Measurements from ENCODE around the gene BCL2L1.

The BCL2L1 gene

DNA sequence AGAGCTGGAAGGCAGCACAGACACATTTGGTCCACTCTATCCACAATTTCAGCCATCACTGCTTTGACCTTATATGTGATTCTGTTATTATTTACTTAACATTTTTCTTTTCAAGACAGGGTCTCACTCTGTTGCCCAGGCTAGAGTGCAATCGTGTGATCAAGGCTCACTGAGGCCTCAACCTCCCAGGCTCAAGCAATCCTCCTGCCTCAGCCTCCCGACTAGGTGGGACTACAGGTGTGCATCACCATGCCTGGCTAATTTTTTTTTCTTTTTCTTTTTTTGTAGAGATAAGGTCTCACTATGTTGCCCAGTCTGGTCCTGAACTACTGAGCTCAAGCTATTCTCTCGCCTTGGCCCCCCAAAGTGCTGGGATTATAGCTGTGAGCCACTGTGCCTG is 40.3 kb downstream of the BCL2L1 start:
- H3K27ac Mint-ChIP-seq = peak overlapping the region; percentile 89
- no peak for ATAC-seq (replicated peaks)
- H3K36me3 Mint-ChIP-seq = peaks cover 62 to 84% of the 10 kb centered on the region in 2 donors
- no peak for DNase-seq
- peaks cover 67 to 95% of the 10 kb centered on the region in 2 donors for H3K4me1 Mint-ChIP-seq
- no peaks in the 10 kb centered on the region for H3K27me3 Mint-ChIP-seq
- H3K4me3 Mint-ChIP-seq = no peak overlapping the region
- no peaks in the 10 kb centered on the region for H3K9me3 Mint-ChIP-seq

- Mint-ChIP-seq H3K36me3 (peaks cover 58 to 81% of the 10 kb centered on the region in 2 donors), H3K4me1 (peaks cover 64 to 95% of the 10 kb centered on the region in 2 donors), H3K27ac (peak overlapping the region; percentile 89), H3K4me3 (no peak overlapping the region), H3K27me3 (no peaks in the 10 kb centered on the region), H3K9me3 (no peaks in the 10 kb centered on the region)
- no peak for ATAC-seq (replicated peaks)
- no peak for DNase-seq
These were observed 40.9 kb downstream of the BCL2L1 start for GRCh38 chr20:31681769-31682168.

- Mint-ChIP-seq H3K4me1 (peaks cover 65 to 95% of the 10 kb centered on the region in 2 donors), H3K27ac (peak overlapping the region; percentile 89), H3K9me3 (no peaks in the 10 kb centered on the region), H3K27me3 (no peaks in the 10 kb centered on the region), H3K36me3 (peaks cover 58 to 81% of the 10 kb centered on the region in 2 donors), H3K4me3 (no peak overlapping the region)
- ATAC-seq (replicated peaks) (no peak), DNase-seq (no peak)
These were observed 41.4 kb downstream of the BCL2L1 start for GRCh38 chr20:31681128-31681727.

DNA sequence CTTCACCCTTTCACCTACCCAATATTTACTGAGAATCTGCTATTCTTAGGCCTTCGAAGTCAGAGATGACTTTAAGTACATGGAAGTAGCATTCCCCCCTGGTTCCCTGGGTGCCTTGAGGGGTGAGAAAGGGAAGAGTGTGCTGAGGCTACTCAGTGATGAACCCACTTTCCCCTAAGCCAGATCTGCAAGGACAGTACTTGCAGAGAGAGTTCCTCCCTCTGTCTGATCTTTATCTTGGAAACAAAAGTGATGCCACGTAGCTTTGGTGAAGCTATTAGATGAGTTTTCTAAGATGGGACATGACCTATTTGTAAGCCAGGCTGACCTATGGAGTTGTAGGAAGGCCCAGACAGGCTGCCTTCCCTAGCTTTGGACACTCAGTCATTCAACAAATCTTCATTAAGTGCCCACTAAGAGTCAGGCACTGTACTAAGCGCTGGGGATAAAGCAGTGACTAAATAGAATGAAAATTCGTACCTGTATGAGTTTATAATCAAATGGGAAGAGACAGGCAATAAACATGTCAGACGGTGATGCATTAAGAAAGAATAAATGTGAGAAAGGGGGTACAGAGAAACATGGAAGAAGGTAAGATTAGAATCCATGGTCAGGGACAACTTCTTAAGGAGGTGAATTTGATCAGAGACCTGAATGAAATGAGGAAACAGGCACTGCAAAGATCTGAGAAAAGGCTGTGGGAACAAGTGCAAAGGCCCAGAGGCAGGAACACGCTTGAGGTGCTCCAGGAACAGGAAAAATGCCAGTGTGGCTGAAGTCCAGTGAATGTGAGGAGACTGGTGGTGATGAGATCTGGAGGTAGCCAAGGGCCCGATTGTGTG is 42.2 kb downstream of the BCL2L1 start:
- H3K9me3 Mint-ChIP-seq = no peaks in the 10 kb centered on the region
- peak overlapping the region; percentile 89 for H3K27ac Mint-ChIP-seq
- no peak for ATAC-seq (replicated peaks)
- no peak for DNase-seq
- H3K4me3 Mint-ChIP-seq = no peak overlapping the region
- H3K4me1 Mint-ChIP-seq = peaks cover 66 to 95% of the 10 kb centered on the region in 2 donors
- peaks cover 55 to 80% of the 10 kb centered on the region in 2 donors for H3K36me3 Mint-ChIP-seq
- H3K27me3 Mint-ChIP-seq = no peaks in the 10 kb centered on the region

DNA sequence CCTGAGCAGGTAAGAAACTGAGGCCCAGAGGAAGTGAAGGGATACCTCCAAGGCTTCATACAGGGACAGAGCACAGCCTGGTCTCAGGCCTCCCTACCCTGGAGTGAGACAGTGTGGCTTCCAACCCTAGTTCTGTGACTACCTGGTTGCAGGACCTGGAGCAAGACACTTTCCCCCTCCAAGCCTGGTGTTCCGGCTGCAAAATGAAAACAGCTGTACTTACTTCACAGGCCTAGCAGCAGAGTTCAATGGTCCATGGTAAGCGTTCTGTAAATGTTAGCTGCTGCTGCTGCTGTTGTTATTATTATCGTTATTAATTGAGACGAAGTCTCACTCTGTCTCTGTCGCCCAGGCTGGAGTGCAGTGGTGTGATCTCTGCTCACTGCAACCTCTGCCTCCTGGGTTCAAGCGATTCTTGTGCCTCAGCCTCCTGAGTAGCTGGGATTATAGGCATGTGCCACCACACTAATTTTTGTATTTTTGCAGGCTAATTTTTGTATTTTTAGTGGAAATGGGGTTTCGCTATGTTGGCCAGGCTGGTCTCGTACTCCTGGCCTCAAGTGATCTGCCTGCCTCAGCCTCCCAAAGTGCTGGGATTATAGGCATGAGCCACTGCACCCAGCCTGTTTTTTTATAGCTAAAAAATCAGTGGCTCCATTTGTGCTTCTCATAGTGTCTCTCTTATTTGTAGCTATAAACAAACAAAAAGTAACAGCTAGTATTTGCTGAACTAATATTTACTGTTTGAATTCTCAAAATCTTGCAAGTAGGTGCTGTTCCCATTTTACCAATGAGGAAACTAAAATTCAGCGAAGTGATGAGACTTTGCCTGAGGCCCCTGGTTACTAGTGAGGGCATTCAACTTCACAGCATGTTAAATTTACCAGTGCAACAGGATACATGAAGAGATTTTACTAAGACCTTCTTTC is 43.0 kb downstream of the BCL2L1 start:
- ATAC-seq (replicated peaks) = no peak
- Mint-ChIP-seq H3K4me3 (peak overlapping the region in 1 of 2 donors; percentile 41), H3K4me1 (peaks cover 69 to 95% of the 10 kb centered on the region in 2 donors), H3K9me3 (no peaks in the 10 kb centered on the region), H3K36me3 (peaks cover 61 to 82% of the 10 kb centered on the region in 2 donors), H3K27me3 (no peaks in the 10 kb centered on the region), H3K27ac (peak overlapping the region; percentile 83)
- no peak for DNase-seq

DNA sequence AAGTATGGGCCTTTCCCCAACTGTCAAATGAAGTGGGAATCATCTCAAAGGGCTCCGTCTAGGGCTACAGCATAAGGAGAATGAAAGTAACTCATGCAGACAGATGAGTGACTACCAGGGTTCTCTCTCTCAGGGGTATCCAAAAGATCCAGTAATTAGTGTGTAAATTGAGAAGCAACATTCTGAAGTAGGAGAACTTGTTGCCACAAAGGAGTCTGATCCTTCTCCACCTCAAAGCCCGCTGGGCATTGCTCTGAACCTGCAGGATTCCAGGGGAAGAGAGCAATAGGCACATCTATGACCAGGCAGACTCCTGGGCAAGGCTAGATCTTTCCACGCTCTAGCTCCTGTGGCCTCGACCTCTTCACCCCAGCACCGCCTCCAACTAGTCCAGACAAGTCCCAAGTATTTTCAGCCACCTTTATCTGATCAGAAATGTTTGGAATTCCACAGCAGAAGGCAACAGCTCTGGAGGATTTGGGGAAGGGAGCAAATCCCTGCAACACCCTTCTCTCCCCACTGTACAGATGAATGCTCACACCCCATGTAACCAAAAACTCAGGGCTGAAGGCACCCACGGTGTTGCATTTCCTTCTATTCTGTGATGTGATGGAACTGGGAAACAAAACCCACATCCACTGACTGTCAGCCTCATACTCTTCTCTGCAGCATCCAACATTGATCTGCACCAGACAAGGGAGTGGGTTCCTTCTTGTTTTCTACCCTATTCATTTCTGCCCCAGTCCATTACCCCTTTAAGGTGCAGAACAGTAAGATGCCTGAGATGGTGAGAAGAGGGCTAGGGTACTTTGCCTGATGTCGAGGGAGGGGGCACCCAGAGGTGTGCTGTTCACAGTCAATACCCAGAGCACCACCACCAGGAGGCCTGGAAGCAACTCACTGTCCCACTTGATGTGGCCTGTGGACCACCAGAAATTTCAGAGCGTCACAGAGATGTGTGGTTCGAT is 44.0 kb downstream of the BCL2L1 start:
- no peak for ATAC-seq (replicated peaks)
- no peak for DNase-seq
- Mint-ChIP-seq H3K27me3 (no peaks in the 10 kb centered on the region), H3K27ac (peak overlapping the region; percentile 83), H3K4me3 (peak overlapping the region in 1 of 2 donors; percentile 41), H3K36me3 (peaks cover 58 to 82% of the 10 kb centered on the region in 2 donors), H3K4me1 (peaks cover 67 to 95% of the 10 kb centered on the region in 2 donors), H3K9me3 (no peaks in the 10 kb centered on the region)

DNA sequence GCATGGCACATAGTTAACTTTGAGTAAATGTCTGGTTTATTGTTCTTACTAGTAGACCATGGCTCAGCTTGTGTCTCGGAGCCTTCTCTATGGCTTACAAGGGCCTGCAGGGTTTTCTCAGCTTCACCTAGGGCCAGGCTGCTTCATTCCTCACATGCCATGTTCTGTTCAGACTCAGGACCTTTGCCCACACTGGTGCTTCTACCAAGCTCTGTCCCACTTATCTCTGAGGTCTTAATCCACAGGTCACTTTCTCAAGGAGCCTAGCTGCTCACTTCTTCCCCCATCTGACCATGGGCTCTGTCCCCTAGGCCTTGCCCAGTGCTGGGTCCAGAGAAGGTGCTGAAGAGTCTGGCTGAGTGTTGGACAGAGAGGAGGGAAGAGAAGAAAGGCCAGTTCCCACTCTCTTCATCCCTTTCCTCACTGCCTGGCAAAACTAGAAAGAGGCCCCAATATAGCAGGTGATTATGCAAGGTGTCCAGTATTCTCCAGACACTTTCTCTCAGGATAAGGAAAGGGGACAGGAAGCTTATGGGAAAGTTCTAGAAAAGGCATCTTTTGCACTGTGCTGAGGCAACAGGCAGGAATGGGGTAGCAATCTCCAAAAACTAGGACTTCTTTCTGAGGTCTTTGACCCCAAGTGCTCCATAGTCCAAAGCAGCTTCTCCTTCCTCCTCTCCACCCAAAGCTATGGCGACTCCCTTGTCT is 45.0 kb downstream of the BCL2L1 start:
- Mint-ChIP-seq H3K27ac (peak overlapping the region; percentile 89), H3K4me3 (peak overlapping the region; percentile 41 to 45), H3K9me3 (no peaks in the 10 kb centered on the region), H3K27me3 (no peaks in the 10 kb centered on the region), H3K36me3 (peaks cover 54 to 78% of the 10 kb centered on the region in 2 donors), H3K4me1 (peaks cover 60 to 92% of the 10 kb centered on the region in 2 donors)
- ATAC-seq (replicated peaks) = no peak
- DNase-seq = no peak

DNA sequence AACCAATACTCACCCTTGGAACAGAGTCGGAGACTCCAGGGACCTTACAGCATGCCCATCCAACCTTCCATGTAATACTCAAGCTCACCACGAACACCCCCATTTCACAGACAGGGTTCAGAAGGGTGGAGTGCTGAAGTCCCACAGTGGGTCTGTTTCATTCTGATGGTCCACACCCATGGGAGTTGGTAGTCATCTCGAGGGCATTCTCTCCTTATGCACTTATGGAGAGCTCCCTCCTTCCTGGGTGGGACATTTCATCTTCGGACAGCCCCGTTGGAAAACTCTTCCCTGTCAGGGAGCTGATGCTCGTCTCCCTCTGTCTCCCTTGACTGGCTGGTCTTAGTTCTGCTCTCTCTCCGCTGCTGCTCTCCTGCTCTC is 46.1 kb downstream of the BCL2L1 start:
- Mint-ChIP-seq H3K4me3 (peak overlapping the region; percentile 83 to 88), H3K36me3 (peaks cover 50 to 76% of the 10 kb centered on the region in 2 donors), H3K9me3 (no peaks in the 10 kb centered on the region), H3K4me1 (peaks cover 58 to 84% of the 10 kb centered on the region in 2 donors), H3K27me3 (no peaks in the 10 kb centered on the region), H3K27ac (peak overlapping the region; percentile 94)
- ATAC-seq (replicated peaks) (no peak), DNase-seq (no peak)

DNA sequence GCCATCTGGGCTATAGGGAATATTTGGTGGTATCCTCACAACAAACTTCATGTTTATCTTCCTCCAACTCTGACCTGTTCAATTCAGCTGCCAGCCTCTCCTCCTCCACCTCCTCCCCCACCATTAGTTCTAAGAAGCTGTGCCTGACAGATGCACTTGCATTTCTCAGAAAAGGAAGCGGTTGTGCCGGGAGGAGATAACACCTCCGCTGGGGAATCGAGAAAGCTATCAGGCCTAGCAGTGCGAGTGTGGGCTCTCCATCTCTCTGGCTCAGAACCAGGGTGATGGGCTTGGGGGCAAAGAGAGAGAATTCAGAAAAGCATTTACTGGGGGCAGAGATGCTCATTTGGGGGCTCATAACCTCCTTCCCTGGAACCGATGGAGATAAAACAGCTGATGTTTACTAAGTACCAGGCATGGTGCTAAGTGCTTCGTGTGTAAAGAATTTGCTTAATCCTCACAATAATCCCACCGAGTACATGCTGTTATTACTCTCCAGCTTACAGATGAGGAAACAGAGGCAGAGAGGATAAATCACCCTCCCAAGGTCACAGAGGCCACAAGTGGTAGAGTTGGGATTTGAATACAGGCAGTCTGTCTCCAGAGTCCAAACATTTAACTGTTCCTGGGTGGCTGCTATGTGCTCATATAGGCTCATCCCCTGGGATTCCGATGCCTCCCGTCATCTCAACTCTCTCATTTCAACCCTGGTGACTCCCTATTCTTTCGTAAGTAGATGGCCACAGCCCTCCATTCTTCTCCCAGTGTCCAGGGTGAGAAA is 46.6 kb downstream of the BCL2L1 start:
- Mint-ChIP-seq H3K4me1 (peaks cover 58 to 84% of the 10 kb centered on the region in 2 donors), H3K27ac (peak overlapping the region; percentile 94), H3K9me3 (no peaks in the 10 kb centered on the region), H3K4me3 (peak overlapping the region; percentile 83 to 88), H3K36me3 (peaks cover 49 to 76% of the 10 kb centered on the region in 2 donors), H3K27me3 (no peaks in the 10 kb centered on the region)
- DNase-seq (peak; percentile 38), ATAC-seq (replicated peaks) (peak; percentile 78 to 83)

GRCh38 chr20:31674895-31675827 is 47.5 kb downstream of the BCL2L1 start:
- Mint-ChIP-seq H3K27me3 (no peaks in the 10 kb centered on the region), H3K36me3 (peaks cover 47 to 76% of the 10 kb centered on the region in 2 donors), H3K9me3 (no peaks in the 10 kb centered on the region), H3K4me1 (peaks cover 53 to 82% of the 10 kb centered on the region in 2 donors), H3K4me3 (peak overlapping the region; percentile 83 to 88), H3K27ac (peak overlapping the region; percentile 94)
- DNase-seq = peak; percentile 49
- peak; percentile 75 to 76 for ATAC-seq (replicated peaks)

DNA sequence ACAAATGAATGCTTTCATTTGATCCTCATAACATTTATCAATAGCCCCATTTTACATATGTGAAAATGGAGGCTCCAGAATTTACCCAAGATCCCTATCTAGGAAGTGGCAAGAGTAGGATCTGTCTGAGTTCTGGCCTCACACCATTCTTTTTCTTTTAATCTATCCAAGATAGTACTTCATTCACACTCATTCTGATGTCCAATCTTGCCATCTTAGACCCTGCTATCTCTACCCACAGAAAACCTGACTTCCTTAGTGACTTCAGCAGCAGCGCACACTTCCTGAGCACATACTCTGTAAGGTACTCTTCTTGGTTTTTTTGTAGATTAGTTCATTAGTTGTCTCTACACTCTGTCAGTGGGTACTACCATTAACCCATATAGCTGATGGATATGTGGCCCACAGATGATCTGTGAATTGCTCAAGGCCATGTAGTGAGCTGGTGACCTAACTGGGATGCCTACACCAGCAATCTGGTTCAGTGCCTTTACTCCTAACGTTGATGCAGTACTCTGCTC is 48.7 kb downstream of the BCL2L1 start:
- H3K9me3 Mint-ChIP-seq = no peaks in the 10 kb centered on the region
- ATAC-seq (replicated peaks) (no peak), DNase-seq (no peak)
- H3K4me1 Mint-ChIP-seq = peaks cover 59 to 82% of the 10 kb centered on the region in 2 donors
- H3K36me3 Mint-ChIP-seq = peaks cover 54 to 82% of the 10 kb centered on the region in 2 donors
- no peaks in the 10 kb centered on the region for H3K27me3 Mint-ChIP-seq
- no peak overlapping the region for H3K4me3 Mint-ChIP-seq
- H3K27ac Mint-ChIP-seq = peak overlapping the region; percentile 73

Data from stimulated activated naive B cell treated with anti-CD40 and anti-IgM and Interleukin-4, amounts not matched to agents 10 μg/mL and 1 μg/mL and 100 μg/mL, for 72 hours (primary cell).